T1000 (cell line): ENCODE results near the gene ASB18.

Source experiments
- DNase-seq: peaks from one replicate; lab custom pipeline; 2025; ENCODE audit warnings: mixed read lengths; lab: John Stamatoyannopoulos, UW

ASB18 gene

DNA sequence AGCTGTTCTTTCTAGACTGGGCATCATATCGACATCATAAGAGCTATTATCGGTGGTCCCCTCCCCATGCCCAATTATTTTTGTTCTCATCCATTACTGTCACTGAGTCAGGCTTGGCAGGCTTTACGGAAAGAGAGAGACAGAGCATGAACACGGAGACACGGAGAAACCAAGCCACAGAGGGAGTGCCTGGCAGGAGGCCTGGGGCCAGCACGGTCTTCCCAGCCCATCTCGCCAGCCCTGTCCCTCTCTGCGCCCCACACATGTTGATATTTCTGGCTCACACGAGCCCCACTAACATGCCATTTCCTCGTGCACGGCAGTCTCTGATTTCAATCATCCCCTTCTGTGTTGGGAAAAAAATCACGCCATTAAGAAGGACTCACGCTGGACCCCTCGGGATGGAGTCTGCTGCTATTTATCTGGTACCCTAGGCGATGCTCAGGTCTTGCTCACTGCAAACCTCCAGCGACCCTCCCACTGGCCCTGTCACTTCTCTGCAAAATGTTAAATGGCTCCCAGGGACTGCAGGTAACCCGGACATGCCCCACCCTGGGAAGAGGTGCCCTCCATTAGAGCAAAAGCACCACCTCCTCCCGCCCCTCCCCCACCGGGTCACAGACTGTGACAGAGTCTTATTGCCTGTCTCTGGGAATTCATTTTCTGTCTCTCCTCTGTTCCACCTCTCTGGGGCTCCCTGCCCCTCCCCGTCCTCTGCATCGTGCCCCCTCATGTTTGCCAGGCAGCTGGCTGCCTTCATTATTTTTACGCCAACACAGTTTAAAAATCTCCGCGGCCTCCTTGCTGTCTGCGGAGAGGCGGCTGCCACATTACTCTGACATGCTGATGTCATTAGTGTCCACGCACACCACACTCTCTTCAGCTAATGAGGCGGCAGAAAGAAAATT, 55.9 kb downstream of the ASB18 start:
- no peak for DNase-seq

DNA sequence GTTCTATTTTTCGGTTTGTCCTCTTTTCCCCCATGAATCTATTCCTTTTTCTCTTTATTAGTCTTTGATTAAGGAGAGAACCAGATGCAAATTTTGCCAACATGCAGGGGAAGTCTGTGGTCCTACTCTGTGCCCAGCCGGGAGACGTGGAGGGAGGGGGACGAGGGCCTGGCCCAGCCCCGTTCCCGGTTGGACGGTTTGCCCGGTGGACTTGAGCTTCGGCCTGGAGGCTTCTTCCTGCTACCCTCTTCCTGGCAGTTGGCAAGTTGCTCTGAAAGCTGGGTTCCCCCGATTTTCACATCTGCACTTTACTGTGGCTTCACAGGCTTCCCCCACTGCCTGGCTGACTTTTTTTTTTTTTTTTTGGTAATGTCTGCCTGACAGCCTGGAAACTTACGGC, 56.7 kb downstream of the ASB18 start:
- DNase-seq = no peak

DNA sequence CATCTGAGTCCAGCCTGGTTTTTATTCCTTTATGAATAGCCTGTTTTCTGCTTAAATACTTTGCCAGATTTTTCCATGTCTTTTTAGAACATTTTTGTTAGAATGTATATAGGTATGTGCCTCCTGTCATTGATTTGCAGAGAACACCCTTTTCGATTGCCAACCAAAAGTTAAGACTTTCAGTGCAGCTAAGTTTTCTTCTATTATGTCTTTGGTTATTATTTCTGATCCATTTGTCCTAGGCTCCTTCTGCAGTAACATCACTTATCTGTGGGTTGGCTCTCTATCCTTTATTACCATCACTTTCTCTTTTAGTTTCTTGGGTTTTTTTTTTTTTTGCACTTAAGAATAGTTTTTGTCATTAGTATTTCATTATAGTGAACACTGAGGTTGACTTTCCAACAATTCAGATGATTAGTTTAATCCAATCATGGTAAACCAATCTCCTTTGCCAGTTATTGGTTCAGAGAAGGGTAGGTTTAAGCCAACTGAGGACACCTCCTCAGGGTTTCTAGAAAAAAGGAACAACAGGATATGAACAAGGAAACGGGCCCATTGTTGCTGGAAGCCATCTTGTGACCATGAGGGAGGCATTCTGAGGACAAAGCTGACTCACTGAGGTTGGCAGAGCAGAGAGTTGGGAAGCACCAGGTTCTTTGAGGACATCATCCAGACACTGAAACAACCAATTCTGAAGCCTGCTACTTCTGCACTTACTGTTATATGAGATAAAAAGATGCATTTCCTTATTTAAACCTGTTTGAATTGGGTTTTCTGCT, 58.1 kb downstream of the ASB18 start:
- no peak for DNase-seq

DNA sequence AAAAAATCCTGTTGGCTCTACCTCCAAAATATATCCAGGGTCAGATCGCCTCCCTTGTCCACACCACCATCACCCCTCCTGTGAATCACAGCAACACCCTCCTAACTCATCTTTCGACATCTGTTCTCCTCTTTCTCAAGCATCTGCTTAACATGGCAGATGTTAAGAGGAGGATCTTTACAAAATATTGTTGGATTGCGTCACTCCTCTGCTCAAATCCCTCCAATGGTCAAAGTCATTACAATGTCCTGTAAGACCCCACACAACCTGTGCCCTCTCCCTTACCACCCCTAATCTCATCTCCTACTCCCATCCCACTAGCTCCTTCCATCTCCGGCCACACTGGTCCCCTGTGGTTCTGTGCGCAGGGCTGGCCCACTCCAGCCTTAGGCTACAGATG, 59.3 kb downstream of the ASB18 start:
- no peak for DNase-seq

DNA sequence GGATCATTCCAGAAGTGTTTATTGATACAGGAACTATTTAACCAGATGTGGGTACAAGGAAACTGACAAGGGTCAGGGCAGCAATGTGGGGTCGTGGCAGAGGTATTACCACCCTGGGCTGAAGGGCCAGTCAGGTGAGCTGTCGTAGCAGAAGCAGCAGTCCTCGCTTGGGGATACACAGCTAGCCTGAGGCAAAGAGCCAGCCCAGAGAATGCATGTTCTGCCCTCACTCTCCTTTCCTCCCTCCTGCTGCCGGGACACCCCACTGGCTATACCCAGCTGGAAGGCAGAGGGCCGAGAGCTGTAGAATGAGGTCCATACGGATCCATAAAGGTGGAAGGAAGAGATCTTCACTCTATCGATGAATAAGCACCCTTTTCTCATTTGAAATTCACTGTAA, 63.8 kb downstream of the ASB18 start:
- no peak for DNase-seq

DNA sequence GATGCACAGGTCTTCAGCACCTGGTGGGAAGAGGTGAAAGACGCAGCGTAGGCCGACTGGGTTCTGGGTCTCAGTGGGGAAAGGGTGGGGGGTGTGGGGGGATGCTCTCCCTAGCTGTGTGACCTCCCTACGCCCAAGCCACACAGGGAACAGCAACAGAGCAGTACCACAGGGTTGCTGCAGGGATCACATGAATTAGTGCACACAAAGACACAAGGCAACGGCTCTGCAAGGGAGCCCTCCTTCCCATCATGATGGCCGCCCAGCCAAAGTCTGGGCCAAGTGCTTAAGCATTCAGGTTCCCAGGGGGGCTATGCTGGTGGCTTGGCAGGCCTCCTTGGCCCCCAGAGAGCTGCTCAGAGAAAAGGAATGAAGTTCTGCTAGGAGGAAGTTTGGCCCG, 67.8 kb downstream of the ASB18 start:
- DNase-seq = no peak

DNA sequence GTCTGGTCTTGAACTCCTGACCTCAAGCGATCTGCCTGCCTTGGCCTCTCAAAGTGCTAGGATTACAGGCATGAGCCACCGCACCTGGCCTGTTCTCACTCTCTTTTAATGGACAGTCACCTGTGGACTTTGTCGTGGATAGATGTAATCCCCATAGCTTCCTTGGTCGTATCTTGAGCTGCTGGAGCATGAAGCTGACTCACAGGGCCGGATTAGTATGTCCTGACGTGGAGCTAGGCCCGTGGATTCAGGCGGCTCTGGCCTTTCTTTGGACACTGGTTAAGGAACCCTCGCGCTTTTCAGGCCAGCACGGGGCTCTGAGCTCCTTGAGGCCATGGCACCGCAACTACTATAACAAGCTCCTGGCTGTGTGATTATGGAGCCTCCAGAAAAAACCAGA, 68.5 kb downstream of the ASB18 start:
- no peak for DNase-seq

DNA sequence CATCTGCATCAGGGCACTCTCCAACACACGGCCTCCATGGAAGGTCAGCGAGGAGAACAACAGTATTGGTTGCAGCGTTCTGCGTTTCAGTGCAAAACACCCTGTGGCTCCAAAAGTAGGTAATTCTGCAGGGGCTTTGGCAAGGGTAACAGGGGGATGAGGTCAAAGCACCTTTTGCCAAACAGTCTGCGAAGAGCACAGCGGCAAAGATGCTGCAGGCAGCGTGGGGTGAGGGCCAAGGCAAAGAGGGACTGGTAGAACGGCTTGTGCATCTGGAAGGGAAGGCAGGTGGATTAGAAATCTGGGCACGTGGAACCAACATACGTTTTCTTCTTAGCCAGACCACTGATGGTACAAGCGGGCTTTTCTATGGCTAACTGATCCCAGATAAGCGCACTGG, 69.4 kb downstream of the ASB18 start:
- DNase-seq = no peak

DNA sequence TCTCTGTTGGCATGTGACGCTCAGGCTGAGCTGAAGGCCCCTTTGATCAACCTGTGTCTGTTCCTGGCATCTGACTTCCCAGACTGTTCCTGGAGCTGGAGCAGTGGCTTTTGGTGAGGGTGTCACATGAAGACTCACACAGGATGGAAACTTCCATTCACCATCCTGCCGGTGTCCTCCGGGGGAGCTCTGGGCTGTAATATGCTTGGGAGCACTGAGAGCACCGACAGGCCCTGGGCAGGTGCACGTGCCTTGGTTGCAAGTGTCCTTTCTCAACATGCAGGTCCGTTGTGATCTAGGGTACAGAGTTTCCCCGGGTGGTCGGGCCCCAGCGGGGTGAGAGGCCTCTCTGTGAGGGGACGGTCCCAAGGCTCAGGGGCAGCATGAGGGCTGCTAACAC, 71.2 kb downstream of the ASB18 start:
- no peak for DNase-seq

DNA sequence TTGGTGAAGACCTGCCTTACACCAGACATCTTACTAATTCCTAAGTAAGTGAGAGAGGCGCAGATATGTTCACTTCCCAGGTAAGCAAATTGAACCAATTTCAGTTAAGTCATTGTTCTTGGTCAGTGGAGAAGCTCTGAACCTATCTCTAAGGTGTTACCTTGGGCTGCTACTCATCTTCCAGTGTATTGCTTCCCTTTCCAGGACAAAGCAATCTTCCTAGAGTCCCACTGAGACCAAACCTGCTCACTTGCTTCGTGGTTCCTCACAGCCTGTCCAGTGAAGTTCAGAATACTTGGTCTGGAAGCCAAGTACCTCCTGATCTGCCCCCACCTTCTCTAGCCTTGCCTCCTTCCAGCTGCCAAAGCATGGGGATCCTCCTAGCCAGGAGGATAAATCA, 73.5 kb downstream of the ASB18 start:
- DNase-seq = no peak

DNA sequence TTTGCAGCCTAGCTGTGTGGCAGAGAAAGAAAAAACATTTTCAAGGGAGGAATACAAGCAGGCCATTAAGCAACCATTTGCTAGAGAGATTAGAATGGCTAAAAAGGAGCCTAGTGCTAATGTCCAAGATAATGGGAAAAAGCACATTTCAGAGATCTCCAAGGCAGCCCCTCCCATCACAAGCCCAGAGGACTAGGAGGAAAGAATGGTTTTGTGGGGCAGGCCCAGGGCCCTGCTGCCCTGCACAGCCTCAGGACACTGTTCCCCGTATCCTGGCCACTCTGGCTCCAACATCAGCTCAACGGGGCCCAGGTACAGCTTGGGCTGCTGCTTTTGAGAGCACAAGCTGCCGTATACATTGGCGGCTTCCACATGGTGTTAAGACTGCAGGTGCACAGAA, 79.5 kb downstream of the ASB18 start:
- DNase-seq = no peak

DNA sequence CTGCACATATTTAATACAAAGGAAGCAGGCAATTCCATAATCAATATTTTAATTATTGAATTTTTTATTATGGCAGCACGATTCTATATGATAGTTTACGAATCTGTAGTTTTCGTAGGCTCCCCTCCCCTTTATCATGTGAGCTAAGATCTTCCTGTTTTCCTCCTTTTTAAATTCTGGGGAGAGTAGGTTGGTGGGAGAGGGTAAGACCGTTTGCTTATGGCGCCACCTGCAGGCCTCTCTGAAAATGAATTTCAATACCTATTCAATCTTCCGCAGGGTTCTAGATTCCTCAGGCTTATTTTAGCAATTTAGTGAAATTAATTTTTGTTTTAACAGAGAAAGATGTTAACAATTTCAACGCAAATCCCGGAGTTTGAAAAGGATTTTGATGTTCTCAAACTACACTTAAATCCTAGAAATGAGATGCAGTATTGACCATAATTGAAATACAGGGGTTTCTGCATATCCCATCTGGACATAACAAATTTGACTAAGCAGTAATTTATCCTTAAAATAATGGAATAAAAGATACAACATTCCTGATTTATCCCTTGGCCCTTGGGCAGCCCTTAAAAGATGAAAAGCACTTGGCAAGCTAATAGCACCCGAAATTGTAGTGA, 83.3 kb downstream of the ASB18 start:
- DNase-seq = peak; percentile 46

DNA sequence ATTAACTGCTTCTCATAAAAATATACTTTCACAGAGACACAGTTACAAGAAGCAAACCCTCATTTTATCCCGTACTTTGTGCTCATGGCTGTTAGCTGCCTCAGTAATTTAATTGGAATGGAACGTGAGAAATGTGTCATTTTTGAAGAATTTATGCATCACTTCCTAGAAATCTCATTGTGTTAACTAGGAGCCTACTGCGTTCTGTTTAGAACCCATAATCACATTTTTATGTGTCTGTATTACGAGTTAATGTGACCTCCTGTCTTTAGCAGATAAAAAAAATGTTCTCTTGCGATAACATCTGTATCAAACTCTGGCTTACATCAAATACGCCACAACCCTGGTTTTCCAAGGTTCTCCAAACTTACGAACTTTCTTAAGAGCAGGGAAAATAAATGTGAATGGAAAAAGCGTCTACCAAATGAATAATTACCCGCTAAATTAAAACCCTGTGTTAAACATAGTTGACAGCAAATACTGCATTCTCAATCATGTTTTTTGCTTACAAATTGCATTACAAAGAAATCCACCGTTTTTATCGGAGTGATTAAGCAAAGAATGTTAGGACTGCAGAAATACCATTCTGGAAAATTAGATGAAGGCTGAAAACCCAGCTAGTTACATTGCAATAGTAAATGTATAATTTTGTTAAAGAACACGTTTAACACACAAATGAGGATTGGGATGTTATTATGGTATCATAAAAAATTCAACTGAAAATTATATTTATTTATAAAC, 84.0 kb downstream of the ASB18 start:
- DNase-seq = no peak

DNA sequence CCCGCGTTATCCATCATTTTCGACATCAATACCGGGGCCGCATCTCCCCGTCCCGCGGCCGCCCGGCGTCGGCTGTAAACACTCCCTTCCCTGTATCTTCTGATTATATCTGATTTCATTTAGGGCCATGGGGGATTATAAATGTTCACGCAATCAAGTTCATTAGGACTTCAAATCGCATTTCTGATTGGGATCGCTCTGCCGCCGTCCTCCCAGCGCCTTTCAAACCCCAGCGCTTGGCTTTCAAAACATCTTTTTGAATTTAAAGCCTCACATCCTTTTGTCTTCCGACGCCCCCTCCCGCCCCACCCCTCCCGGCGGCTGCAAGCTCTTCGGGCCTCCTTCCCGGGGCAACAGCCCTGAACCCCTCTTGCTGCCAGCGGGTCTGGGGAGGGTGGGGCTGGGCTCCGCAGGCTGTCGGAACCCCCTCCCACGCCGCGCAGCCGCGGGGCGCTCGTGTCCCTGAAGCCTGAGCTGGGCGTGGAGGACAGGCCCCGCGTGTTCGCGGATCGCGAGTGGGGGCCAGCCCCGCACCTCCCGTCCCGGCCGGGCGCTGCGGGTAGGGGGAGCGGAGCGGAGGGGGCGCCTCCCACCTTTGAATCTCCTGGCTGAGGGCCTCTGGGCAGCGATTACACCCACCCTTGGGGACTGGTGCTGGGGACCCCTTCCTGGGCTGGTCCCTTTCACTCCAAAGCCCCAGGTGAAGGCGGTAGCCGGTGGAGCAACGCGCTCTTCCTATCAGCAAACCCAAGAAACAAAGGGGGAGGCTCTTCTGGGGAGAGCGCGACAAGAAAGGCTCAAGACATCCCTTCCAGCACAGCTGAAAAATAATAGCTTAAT, 84.8 kb downstream of the ASB18 start:
- DNase-seq = no peak

DNA sequence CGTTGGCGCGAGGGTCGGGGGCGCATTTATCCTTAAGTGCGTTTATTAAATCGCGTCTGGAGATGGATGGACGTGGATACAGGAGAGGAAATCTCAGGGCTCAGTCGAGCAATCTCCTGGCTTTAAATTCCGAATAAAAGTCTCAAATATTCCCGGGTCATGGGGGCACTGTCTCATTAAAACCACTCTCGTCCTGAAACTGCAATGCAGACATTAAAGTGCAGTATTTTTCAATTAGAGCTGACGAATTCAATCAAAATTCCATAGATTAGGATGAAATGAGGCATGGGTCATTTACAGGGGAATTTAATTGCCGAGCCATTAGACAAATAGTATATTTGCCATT, 85.3 kb downstream of the ASB18 start:
- no peak for DNase-seq

DNA sequence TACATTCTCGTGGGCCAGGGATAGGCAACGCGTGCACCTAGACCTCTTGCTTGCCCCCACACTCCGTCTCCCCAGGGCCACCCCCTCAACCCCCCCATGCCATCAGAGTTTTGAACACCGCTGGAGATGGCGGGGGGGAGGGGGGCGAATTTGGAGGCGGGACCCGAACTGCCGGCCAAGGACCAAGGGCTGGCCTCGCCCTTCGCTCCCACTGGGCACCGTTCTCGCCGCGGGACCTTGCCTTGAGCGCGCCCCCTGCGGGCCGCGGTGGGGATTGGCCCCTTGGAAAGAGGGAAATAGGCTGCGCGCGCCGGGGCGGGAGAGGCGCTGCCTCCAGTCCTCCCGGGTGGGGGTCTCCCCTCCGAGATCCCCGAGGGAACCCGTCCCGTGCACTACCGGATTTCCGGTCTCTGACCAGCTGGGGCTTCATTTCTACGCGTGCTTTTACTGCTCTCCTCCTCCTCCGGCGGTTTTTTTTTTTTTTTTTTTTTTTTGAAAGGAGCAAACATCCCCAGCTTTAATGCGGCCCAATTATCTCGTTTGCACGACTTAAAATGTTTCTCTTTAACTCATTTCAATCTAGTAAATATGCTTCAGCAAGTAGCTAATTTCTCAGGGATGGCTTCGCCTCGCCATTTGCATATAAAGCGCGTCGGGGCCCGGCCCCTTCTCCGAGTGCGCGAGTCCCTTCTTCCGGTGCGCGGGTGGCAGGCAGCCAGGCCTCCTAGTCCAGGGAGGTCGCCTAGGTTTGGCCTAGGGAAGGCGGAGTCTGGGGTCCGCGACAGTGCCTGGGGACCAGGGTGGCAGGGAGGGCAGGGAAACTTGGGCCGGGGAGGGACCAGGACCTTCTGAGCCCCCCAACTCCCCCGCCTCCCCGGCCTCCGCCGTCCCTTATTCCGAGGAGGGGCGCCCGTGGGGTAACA, 86.0 kb downstream of the ASB18 start:
- DNase-seq = peak; percentile 71

DNA sequence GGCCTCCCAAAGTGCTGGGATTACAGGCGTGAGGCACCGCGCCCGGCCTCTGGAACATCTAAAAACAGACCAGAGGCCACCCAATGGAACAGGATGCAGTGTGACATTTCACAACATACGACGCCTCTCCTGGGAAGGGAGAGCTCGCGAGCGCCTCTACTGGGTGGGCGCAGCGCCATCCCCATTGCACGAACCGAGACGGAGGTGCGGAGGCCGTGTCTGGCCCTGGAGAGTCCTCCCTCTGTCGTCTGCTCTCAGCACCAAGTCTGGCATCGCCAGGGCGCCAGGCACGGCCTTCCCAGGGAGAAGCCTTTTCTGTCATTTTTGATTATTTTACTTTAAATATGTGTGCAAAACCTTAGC, 86.6 kb downstream of the ASB18 start:
- peak; percentile 9 for DNase-seq

DNA sequence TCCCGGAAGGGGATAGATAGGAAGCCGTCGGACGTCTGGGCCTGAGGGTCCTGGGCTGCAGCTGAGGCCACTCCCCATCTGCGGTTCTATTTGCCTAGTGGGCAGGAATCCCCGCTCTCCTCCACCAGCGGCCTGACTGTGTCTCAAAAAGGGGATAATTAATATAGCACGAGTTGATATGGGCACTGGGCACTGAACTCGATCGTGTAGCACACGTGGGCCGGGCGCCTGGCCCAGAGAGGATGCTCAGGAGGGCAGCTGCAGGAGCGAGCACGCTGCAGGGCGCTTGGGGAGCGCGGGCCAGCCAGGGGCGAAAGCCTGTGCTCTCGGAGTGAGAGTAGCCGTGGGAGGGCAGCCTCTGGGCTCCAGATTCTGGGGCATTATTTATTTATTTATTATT, 87.3 kb downstream of the ASB18 start:
- no peak for DNase-seq

DNA sequence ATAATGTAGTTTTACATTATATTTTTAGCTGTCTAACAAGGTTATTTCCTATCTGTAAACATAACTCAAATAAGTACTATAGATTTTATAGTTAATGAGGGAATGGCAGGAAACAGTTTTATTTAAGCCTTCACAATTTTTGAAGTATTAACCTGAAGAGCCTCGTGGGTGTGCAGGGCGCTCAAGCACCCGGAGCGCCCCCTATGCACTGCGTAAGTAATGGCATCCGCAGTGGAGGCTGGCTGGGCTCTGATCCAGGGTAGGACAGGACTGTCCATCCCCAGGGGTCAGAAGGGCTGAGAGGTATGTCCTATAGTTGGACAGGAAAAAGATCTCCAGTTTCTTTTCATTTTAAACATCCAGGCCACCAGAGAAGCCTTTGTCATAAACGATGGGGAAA, 87.8 kb downstream of the ASB18 start:
- no peak for DNase-seq

DNA sequence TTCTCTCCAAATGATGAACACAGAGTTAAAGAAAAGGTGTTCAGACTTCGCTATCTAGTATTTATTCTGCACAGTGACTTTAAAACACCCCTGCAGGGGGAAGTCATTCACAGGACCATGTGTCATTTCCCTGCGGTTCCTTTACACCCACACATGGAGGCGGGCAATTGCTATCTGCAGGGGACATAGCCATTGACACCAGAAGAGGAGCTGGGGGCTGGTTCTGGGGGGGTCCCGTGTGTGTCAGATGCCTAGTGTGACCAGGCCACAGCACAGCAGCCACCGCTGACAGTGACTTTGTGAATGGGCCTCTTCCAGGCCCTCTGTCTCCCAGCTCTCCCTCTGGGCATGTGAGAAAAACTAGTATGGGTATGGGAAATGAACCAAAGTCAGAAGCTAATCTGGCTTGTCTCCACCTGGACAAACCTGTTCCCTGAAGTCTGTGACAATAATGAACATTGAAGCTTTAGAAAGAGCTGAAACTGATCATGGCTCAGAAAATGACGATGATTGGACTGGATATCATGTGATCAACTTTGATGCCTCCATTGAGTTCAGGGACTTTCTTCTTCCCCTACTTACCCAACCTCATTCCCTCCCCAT, 88.6 kb downstream of the ASB18 start:
- DNase-seq = no peak
